ENCODE results near the gene MFAP3L.
"Not testable (repeated sequence)": the region's sequence is repeated elsewhere in the genome, so short reads cannot be mapped to it uniquely, and the experiment has no call there.

The MFAP3L gene

GRCh38 chr4:169987327-169988228, 38.6 kb downstream of the MFAP3L start:
- no peak for DNase-seq (ENCODE audit: low read depth in 2 of 2)

DNA sequence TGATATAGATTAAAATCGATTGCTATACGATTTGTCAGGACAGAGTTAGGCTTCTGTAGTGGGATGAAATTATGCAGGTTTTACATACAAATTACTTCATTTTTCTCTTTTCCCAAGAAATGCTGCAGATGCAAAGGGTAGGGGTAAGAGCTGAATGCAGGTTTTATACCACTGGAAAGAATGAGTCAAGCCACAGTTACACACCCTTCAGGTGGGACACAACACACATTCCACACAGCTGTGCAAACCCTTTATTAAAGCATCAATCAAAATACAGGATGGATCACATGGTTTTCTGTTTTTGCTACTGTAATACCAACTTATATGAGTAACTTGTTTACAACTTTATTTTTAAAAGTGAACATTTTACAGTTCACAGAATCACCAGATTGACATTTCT, 39.8 kb downstream of the MFAP3L start:
- no peak for DNase-seq (ENCODE audit: low read depth in 2 of 2)

DNA sequence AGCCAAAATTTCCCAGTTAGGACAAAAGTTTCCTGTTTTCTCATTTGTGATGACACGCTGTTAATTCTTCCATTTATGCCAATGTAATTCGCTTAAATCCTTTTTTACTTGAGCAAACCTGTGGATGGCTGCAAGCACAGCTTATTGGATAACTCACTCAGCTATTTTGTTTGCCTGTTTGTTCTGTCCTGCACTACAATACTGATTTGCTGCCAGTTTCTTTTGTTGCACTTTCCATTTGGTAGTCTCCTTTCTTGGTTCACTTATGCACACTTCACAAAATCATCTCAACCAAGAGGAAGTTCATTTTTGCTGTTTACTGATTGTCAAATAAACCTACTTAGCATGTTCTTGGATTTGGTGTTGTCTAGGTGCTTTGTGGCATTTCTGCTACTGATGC, 40.3 kb downstream of the MFAP3L start:
- DNase-seq (ENCODE audit: low read depth in 2 of 2) = no peak

GRCh38 chr4:169984745-169985144, 41.5 kb downstream of the MFAP3L start:
- DNase-seq (ENCODE audit: low read depth in 2 of 2) = no peak

GRCh38 chr4:169984173-169984572, 42.0 kb downstream of the MFAP3L start:
- no peak for DNase-seq (ENCODE audit: low read depth in 2 of 2)

DNA sequence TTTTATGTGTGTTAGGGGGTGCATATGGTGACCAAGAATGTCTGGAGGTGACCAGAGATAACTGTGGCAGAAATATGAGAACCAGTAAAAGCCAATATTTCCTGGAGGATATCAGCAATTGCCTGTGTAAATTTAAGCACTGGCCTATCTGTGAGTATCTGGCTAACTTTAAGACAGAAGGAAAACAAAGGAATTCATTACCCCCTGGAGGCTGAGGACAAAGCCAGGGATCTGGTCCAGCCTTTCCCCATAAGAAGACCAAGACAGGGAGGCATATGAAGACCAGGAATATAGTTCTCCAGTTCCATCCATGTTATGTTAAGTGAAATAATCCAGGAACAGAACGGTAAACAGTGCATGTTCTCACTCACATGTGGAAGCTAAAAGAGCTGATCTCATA, 49.2 kb downstream of the MFAP3L start:
- no peak for DNase-seq (ENCODE audit: low read depth in 2 of 2)

- no peak for DNase-seq (ENCODE audit: low read depth in 2 of 2)
Measured at GRCh38 chr4:169975838-169976796, 50.1 kb downstream of the MFAP3L start.

DNA sequence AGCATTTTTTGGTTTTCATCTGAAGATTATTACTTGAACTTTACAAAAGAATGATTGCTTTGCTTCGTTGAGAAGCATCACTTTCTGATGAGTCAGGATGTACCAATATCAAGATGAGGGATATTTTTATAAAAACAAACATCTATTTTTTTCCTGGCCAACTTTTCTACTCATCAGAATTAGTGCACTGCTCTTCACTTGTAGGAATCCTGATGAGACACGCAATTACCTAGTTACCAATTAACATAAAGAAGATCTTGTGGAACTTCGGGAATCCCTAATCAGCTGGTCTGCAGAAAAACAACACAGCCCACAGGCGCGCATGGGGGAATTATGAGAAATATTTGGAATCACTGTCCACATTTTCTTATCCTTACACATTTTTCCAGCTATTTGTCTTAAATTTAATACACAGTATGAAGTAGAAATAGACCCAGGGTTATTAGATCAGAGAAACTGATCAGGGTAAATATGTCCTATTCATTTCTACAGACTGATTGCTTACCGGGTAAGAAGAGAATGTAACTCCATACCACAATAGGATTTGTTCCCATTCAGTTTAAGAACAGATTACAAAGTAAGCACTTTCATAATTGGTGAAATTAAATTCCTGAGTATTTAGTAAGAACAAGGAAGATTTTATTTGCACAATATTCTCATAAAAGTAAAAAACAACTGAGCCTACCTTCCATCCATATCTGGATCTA, 50.9 kb downstream of the MFAP3L start:
- no peak for DNase-seq (ENCODE audit: low read depth in 2 of 2)

- DNase-seq (ENCODE audit: low read depth in 2 of 2) = no peak
Measured at GRCh38 chr4:169971456-169972015, 54.7 kb downstream of the MFAP3L start.

DNA sequence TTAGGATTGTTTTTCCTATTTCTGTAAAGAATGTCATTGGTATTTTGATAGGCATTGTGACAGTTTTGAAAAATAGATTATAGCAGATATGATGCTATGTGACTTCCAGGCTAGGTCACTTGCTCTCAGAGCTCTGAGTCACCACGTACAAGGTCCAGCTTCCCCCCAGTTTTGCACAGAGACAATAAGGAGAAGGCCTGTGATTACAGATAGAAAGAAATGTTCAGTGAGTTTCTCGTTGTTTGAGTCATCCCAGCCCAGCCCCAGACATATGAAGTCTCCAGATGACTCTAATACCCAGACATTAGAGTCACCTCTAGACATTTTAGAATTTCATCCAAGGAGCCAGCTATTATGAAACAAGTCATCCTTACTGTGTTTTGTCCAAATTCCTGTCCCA, 57.2 kb downstream of the MFAP3L start:
- DNase-seq (ENCODE audit: low read depth in 2 of 2) = no peak

GRCh38 chr4:169963998-169964397, 62.2 kb downstream of the MFAP3L start:
- no peak for DNase-seq (ENCODE audit: low read depth in 2 of 2)

DNA sequence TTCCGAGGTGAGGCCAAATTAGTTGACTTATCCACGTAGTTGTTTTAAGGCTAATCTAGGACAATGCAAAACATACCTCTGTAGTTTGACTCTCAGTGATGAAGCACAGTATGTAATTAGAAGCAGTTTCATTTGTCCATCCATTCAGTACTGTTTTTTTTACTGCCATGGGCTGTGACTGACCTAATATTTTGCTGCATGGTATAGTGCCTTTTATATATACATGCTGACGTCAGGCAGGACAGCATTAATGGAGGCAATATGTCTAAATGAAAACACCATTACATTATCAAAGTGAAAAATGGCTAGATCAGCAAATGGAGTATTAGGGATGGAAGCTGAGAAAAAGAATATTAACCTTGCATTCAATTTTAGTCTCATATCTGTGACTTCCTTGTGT, 66.9 kb downstream of the MFAP3L start:
- DNase-seq (ENCODE audit: low read depth in 2 of 2) = no peak

GRCh38 chr4:169958629-169959028, 67.6 kb downstream of the MFAP3L start:
- no peak for DNase-seq (ENCODE audit: low read depth in 2 of 2)

DNA sequence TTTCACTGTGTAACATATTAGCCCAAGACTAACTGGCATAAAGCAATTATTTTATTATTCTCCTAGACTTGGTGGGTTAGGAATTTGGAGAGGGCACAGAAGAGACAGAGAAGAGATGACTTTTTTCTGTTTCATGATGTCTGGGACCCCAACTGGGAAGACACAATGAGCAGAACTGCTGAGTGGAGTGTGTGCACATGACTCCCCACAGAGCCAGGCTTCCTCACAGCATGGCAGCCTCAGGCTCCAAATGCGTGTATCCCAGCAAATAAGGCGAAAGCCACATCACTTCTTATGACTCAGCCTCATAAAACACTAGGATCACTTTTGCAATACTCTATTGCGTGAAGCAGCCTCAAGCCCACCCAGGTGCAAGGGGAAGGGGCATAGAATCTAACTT, 68.4 kb downstream of the MFAP3L start:
- no peak for DNase-seq (ENCODE audit: low read depth in 2 of 2)

- no peak for DNase-seq (ENCODE audit: low read depth in 2 of 2)
Measured at GRCh38 chr4:169956091-169956843, 69.9 kb downstream of the MFAP3L start.

DNA sequence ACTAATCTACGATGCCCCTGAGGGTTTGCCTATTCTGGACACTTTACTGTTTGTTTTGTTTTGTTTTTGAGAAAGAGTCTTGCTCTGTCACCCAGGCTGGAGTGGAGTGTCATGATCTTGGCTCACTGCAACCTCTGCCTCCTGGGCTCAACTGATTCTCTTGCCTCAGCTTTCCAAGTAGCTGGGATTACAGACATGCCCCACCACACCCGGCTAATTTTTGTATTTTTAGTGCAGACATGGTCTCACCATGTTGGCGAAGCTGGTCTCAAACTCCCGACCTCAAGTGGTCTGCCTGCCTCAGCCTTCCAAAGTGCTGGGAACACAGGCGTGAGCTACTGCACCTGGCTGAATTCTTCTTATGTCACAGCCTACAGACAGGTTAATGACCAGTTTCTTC, 70.7 kb downstream of the MFAP3L start:
- DNase-seq (ENCODE audit: low read depth in 2 of 2) = no peak

- no peak for DNase-seq (ENCODE audit: low read depth in 2 of 2)
Measured at GRCh38 chr4:169952236-169953002, 73.8 kb downstream of the MFAP3L start.

- DNase-seq (ENCODE audit: low read depth in 2 of 2) = no peak
Measured at GRCh38 chr4:169948271-169948670, 77.9 kb downstream of the MFAP3L start.

GRCh38 chr4:169945636-169946035, 80.6 kb downstream of the MFAP3L start:
- no peak for DNase-seq (ENCODE audit: low read depth in 2 of 2)

GRCh38 chr4:169943601-169944000, 82.6 kb downstream of the MFAP3L start:
- not testable (repeated sequence) for DNase-seq (ENCODE audit: low read depth in 2 of 2)

Measured in stimulated activated CD8-positive, alpha-beta memory T cell treated with anti-CD3 and anti-CD28 coated beads, Interleukin-7, amount 100 ng/mL, for 4 hours (primary cell).